ENCODE data around the gene DQX1.

GRCh38 chr2:74526649-74527230, 709 bp upstream of the DQX1 start:
- no peak for TF ChIP-seq REST (IDR thresholded peaks at IDR 0.05; ENCODE audit: insufficient read depth in 1 of 2, low read depth in 2 of 2, low read length in 2 of 2)
- no peak for TF ChIP-seq TAF1 (IDR thresholded peaks at IDR 0.05; ENCODE audit: borderline replicate concordance, insufficient read depth, low read length)

All from PFSK-1 (cell line).